Transverse colon (tissue), 3 donors: ENCODE results near the gene RHOC.

Experiments
- CTCF ChIP-seq, 5 experiments: fragments of 200-600 bp in 3 of 5; fragments of 450-650 bp in 2 of 5; sonication (generic) in 3 of 5; IDR thresholded peaks; 1 replicate in 2 of 5; 2 replicates in 3 of 5; pipeline ENCODE4 v1.5.1; 2016 to 2017; ENCODE audit warnings: antibody characterized with exemption in 5 of 5, inconsistent platforms in 3 of 5, mild to moderate bottlenecking in 2 of 5, moderate library complexity in 1 of 5
- EP300 ChIP-seq: sonication (generic); formaldehyde crosslinking; IDR thresholded peaks from one replicate; pipeline ENCODE4 v1.6.1; 2017; ENCODE audit warnings: antibody characterized with exemption, low read depth

GRCh38 chr1:112689842-112690237 is 17.1 kb downstream of the RHOC start:
- no peak for TF ChIP-seq EP300
- no peak for TF ChIP-seq CTCF (IDR thresholded peaks at IDR 0.05)
